OCI-LY3 (cell line): ENCODE data around the gene USP33.

Source experiments
- CTCF ChIP-seq: fragments of 200-600, 300-600 bp; sonication (generic); IDR thresholded peaks from 2 replicates; pipeline ENCODE4 v1.5.1; 2014; ENCODE audit warnings: antibody characterized with exemption, low read length, low read depth
- EZH2phosphoT487 ChIP-seq: fragments of 200-600 bp; shearing (Covaris generic); IDR thresholded peaks from 2 replicates; pipeline ENCODE4 v1.6.1; 2018; ENCODE audit warnings: antibody characterized with exemption, mixed run types, low read depth

- no peak for TF ChIP-seq EZH2phosphoT487
- no peak for TF ChIP-seq CTCF
Observed at GRCh38 chr1:77682460-77683159, 77.0 kb downstream of the USP33 start, which contains the start of gene ZZZ3.
